NOMO-1 (cell line): ENCODE results near the gene PRSS27.
A peak's percentile ranks its signal among the peaks of the same experiment; 100 is the strongest.

Source experiments
- DNase-seq, 2 experiments: peaks; one replicate each; lab custom pipeline; 2025; ENCODE audit not compliant: unreplicated experiment in 2 of 2; lab: John Stamatoyannopoulos, UW

PRSS27 gene

DNA sequence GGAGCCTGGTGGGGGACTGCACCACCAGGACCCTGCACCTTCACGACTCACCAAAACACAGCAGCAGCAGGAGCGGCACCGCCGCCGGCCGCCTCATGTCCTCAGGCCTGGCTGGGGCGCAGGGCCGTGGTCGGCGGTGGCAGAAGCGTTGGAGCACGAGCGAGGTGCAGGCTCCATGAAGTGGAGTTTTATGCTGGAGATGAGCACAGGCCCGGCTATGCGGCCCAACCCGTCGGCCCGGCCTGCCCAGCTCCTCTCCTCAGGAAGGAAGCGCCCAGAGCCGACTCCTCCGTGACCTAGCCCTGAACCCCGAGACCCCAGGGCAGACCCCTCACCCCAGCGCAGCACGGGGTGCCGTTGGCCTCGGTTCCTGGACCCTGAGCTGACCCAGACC lies at the start of gene PRSS27:
Gene PRSS27, minus strand, starts transcription at position 161 of the 394 bp plus-strand sequence. Its CDS starts 64 bp downstream, at position 97.
- DNase-seq = no peak

DNA sequence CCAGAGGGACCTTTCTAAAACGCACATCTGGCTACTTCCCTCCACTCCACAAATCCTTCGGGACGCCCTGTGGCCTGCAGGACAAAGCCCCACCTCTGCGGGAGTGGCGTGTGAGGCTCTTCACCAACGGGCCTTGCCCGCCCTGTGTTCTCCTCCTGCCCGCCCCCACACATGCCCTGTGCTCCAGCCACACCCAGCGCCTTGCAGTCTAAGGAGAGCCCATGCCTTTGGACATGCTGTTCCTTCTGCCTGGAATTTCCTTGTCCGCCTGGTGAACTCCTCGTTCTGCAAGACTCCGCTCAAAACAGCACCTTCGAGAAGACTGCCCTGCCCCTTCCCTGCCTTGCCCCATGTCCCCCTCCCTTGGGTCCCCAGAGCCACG lies 49.6 kb upstream of the PRSS27 start:
- DNase-seq = no peak

DNA sequence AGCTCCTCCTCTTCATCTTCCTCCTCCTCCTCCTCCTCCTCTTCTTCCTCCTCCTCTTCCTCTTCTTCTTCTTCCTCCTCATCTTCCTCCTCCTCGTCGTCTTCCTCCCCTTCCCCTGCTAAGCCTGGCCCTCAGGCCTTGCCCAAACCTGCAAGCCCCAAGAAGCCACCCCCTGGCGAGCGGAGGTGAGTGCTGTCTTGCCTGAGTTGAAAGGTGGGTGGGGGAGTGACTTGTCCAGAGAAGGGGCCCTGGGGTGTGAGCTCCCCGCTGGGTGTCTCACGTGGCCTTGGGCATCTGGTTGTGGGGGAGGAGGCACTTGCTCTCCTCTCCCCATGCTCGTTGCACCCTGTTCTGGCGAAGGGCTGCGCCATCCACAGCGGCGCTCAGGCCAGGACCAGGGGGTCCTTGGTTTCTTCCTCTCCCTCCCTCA lies 49.1 kb upstream of the PRSS27 start:
- DNase-seq = no peak

DNA sequence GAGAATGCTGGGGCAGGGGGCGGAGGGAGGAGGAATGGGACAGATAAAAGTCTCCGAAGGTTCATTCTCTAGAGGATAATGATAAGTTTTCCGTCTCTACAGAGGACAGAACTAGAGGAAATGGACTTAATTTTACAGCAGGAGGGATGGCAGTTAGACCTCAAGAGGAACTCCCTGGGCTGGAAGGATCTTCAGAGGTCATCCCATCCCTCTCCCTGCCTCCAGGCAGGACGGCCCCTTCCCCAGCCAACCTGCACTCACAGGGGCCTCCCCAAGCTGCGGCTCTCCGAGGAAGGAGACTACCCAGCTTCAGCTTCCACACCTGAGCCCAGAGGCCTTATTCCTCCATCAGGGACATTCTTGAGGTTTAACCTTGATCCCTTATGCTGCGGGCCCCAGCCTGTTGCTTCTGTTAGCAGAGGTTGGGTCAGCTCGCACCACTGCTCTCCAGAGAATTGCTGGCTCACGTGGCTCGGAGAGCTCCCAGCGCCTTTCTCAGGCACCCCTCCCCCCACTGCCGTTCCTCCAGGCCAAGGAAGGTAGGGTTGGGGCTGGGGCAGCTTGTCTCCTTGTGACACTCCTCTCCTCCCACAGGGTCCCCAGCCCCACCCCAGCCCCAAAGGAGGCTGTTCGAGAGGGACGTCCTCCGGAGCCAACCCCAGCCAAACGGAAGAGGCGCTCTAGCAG lies 48.5 kb upstream of the PRSS27 start:
- DNase-seq = no peak

DNA sequence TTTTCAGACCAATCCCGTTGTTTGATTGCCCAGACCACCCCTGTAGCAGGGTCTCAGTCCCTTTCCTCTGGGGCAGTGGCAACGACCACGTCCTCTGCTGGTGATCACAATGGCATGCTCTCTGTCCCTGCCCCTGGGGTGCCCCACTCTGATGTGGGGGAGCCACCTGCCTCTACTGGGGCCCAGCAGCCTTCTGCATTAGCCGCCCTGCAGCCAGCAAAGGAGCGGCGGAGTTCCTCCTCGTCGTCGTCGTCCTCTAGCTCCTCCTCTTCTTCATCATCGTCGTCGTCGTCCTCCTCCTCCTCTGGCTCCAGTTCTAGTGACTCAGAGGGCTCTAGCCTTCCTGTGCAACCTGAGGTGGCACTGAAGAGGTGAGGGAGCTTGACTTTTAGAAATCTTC lies 47.9 kb upstream of the PRSS27 start:
- no peak for DNase-seq

DNA sequence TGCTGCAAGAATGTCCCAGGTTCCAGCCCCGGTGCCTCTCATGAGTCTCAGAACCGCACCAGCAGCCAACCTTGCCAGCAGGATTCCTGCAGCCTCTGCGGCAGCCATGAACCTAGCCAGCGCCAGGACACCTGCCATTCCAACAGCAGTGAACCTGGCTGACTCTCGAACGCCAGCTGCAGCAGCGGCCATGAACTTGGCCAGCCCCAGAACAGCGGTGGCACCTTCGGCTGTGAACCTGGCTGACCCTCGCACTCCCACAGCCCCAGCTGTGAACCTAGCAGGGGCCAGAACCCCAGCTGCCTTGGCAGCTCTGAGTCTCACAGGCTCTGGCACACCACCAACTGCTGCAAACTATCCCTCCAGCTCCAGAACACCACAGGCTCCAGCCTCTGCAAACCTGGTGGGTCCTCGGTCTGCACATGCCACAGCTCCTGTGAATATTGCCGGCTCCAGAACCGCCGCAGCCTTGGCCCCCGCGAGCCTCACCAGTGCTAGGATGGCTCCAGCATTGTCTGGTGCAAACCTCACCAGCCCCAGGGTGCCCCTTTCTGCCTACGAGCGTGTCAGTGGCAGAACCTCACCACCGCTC lies 47.2 kb upstream of the PRSS27 start:
- DNase-seq = no peak

DNA sequence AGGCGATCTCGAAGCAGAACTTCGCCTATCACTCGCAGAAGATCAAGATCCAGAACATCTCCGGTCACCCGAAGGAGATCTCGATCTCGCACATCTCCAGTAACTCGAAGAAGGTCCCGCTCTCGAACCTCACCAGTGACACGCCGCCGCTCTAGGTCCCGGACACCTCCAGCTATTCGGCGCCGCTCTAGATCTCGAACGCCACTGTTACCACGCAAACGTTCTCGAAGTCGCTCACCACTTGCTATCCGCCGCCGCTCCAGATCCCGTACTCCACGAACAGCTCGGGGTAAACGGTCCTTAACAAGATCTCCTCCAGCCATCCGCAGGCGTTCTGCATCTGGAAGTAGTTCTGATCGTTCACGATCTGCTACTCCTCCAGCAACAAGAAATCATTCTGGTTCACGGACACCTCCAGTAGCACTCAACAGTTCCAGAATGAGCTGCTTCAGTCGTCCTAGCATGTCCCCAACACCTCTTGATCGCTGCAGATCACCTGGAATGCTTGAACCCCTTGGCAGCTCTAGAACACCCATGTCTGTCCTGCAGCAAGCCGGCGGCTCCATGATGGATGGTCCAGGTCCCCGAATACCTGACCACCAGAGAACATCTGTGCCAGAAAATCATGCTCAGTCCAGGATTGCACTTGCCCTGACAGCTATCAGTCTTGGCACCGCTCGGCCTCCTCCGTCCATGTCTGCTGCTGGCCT lies 46.6 kb upstream of the PRSS27 start:
- no peak for DNase-seq

DNA sequence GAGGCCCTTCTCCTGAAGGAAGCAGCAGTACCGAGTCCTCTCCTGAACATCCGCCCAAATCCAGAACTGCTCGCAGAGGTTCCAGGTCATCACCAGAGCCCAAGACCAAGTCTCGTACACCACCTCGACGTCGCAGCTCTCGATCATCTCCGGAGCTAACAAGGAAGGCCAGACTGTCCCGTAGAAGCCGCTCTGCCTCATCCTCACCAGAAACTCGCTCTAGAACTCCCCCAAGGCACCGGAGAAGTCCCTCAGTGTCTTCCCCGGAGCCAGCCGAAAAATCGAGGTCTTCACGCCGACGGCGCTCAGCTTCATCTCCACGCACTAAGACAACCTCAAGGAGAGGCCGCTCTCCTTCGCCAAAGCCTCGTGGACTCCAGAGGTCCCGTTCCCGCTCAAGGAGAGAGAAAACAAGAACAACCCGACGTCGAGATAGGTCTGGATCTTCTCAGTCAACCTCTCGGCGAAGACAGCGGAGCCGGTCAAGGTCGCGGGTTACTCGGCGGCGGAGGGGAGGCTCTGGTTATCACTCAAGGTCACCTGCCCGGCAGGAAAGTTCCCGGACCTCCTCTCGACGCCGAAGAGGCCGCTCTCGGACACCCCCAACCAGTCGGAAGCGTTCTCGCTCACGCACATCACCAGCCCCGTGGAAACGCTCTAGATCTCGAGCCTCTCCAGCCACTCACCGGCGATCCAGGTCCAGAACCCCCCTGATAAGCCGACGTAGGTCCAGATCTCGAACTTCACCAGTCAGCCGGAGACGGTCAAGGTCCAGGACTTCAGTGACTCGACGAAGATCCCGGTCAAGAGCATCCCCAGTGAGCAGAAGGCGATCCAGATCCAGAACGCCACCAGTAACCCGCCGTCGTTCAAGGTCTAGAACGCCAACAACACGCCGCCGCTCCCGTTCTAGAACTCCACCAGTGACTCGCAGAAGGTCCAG lies 45.7 kb upstream of the PRSS27 start:
- DNase-seq = no peak

DNA sequence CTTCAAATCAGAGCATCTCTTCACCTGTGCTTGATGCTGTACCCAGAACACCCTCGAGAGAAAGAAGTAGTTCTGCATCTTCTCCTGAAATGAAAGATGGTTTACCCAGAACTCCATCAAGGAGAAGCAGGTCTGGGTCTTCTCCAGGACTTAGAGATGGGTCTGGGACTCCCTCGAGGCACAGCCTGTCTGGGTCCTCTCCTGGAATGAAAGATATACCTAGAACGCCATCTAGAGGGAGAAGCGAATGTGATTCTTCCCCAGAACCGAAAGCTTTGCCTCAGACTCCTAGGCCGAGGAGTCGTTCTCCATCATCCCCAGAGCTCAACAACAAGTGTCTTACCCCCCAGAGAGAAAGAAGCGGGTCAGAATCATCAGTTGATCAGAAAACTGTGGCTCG lies 44.7 kb upstream of the PRSS27 start:
- no peak for DNase-seq

DNA sequence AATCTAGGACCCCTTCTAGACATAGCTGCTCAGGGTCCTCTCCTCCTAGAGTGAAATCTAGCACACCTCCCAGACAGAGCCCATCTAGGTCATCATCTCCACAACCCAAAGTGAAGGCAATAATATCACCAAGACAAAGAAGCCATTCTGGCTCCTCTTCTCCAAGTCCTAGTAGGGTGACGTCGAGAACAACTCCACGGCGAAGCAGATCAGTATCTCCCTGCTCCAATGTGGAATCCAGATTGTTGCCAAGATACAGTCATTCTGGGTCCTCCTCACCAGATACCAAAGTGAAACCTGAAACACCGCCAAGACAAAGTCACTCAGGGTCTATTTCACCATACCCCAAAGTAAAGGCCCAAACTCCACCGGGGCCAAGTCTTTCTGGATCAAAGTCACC lies 43.1 kb upstream of the PRSS27 start:
- no peak for DNase-seq

DNA sequence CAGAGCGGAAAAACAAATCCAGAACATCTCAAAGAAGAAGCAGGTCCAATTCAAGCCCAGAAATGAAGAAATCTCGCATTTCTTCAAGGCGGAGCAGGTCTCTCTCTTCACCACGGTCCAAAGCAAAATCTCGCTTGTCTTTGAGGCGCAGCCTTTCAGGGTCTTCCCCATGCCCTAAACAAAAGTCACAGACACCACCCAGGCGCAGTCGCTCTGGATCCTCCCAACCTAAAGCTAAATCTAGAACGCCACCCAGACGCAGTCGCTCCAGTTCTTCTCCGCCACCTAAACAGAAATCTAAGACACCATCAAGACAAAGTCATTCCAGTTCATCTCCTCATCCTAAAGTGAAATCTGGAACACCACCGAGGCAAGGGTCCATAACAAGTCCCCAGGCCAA lies 42.7 kb upstream of the PRSS27 start:
- no peak for DNase-seq

DNA sequence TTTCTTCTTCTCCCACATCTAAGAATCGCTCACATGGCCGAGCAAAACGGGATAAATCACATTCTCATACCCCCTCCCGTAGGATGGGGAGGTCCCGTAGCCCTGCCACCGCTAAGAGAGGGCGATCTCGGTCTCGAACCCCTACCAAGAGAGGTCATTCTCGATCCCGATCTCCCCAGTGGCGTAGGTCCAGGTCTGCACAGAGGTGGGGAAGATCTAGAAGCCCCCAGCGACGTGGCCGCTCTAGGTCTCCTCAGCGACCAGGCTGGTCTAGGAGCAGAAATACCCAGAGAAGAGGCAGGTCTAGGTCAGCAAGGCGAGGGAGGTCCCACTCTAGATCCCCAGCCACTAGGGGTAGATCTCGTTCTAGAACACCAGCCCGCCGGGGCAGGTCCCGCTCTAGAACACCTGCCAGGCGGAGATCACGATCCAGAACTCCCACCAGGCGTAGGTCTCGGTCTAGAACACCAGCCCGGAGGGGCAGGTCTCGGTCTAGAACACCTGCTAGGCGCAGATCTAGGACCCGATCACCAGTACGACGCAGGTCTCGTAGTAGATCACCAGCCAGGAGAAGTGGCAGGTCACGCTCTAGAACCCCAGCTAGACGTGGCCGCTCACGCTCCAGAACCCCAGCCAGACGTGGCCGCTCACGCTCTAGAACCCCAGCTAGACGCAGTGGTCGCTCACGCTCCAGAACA lies 42.0 kb upstream of the PRSS27 start:
- DNase-seq = no peak

DNA sequence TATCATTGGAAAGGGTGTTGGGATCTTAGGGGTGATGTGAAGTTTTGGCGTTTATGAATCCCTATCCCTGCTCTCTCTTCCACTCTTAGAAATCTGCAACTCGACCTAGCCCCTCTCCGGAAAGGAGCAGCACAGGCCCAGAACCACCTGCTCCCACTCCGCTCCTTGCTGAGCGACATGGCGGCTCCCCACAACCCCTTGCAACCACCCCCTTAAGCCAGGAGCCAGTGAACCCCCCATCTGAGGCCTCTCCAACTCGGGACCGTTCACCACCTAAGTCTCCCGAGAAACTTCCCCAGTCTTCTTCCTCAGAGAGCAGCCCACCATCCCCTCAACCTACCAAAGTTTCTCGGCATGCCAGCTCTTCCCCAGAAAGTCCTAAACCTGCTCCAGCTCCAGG lies 41.4 kb upstream of the PRSS27 start:
- DNase-seq = no peak

DNA sequence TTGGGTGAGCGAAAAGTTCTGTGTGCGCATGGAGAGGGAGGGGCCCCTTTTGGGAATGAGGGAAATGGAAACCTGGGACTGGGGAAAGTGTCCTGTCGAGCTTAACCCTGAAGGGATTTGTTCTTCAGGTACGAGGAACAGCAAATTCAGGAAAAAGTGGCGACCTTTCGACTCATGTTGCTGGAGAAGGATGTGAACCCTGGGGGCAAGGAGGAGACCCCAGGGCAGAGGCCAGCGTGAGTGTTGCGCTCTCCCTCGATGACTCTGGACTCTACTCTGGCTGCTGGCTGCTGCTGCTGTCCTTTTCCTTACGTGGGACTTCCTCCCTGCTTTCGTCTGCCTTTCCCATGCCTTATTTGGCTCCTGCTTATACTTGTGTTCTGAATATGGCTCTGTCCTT lies 37.3 kb upstream of the PRSS27 start:
- no peak for DNase-seq

DNA sequence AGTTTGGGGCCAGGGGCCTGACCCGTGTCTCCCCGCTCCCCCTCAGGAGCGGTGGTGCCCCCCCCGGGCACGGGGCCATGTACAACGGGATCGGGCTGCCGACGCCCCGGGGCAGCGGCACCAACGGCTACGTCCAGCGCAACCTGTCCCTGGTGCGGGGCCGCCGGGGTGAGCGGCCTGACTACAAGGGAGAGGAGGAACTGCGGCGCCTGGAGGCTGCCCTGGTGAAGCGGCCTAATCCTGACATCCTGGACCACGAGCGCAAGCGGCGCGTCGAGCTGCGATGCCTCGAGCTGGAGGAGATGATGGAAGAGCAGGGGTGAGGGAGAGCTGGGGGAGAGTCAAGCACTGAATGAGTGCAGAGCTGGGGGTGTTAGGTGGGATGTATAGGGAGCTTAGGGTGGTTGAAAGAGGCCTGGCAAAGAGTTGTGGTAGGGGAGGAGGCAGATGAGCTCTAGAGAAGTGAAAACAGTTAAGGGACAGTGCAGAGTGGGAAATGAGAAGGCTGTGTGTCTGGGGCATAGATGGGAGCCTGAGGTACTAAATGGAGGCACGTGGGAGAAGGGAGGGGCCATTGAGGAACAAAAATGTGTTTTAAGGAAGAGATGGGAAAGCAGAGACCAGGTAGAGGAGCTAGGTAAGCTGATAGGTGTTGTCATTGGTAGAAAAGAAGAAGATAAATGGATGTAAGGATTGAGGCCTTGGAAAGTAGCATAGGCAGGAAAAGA lies 36.4 kb upstream of the PRSS27 start:
- DNase-seq = no peak

DNA sequence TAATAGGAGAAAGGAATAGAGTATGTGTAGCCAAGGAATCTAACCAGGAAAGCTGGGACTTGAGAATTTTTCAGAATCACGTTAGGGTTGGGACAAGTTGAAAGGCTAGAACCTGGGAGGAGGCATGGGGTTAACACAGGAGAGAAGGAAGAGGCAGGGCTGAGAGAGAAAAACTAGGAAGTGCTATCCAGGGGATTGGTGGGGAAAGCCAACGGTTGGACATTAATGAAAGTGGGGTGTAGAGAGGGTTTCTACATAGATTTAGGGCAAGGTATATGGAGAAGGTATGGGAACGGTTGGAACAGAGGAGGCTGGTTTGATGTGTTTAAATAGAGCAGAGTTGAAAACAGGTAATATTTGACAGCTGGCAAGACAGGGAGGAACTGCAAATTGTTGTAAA lies 35.1 kb upstream of the PRSS27 start:
- DNase-seq = no peak

DNA sequence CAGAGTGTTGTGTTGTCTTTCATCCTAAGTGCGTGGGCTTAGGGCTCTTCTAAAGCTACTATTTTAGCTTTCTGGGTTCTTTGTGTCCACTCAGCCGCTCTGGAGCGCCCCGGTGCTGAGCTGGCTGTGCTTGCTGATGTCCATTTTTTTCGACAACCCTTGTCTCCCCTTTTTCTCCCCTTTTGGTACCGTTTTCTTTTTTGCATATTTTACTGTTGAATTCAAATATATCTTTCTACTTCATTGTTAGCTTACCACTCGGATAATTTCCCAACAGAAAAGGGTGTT lies 33.7 kb upstream of the PRSS27 start:
- no peak for DNase-seq

DNA sequence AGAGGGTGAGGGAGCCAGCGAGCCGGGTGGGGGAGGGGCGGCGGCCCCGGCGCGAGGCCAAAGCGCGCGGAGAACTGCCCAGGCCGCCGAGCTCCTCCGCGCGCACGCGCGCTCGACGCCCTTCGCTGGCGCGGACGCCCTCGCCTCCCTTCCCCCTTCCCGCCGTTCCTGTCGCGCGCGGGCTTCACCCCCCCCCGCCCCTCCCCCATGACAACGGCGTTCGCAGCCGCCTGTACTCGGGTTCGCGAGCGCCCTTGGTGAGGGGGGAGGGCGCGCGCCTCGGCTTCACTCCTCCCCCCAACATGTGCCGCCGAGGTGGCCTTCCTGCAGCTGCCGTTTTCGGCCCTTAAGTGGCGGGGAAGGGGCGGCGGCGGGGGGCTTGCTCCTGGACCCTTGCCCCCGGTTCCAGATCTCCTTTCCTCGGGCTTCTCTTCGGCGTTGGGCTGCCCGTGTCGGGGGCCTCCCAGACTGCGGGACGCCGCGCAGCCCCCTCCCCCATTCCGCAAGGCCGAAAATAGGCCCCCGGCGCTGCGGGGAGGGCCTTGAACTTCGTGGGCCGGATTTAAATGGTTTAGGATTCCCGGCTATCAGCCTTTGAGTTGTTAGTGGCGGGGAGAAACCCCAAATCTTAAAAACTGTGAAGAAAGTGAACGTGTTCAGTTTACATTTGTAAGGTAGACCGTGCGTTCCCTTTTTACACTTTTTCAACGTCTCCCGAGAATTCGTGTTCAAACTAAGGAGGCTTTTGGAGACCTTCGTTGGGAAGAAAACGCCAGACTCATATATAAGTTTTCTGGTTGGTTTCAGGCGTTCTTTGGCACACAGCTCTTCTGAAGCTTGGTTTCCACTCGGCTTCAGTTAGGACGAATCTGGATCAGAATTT lies 33.1 kb upstream of the PRSS27 start:
- DNase-seq = peak; percentile 64 to 73
